T-helper 1 cell (primary cell): ENCODE results near the gene HECTD1.
A peak's percentile ranks its signal among the peaks of the same experiment; 100 is the strongest.
"Not testable (repeated sequence)": the region's sequence is repeated elsewhere in the genome, so short reads cannot be mapped to it uniquely, and the experiment has no call there.

Experiments used
- DNase-seq, 5 donors: peaks; one replicate each; pipeline ENCODE4 v3.0.0-alpha.2; 2012 to 2020

HECTD1 gene

GRCh38 chr14:31139301-31139847, 68.2 kb downstream of the HECTD1 start:
- DNase-seq, result no peak

GRCh38 chr14:31138301-31138700, 69.3 kb downstream of the HECTD1 start:
- DNase-seq, result no peak

GRCh38 chr14:31137214-31137889, 70.2 kb downstream of the HECTD1 start:
- no peak for DNase-seq

GRCh38 chr14:31133133-31133532, 74.5 kb downstream of the HECTD1 start:
- no peak for DNase-seq

- no peak for DNase-seq
Measured at GRCh38 chr14:31128601-31129526, 78.7 kb downstream of the HECTD1 start.

- peak in 4 of 5 donors; percentile 11 to 83 (median 22) for DNase-seq
Measured at GRCh38 chr14:31127690-31128089, 79.9 kb downstream of the HECTD1 start.

- no peak for DNase-seq
Measured at GRCh38 chr14:31126680-31127079, 80.9 kb downstream of the HECTD1 start.

- DNase-seq, result no peak
Measured at GRCh38 chr14:31125231-31125630, 82.4 kb downstream of the HECTD1 start.

- DNase-seq, result peak in 2 of 5 donors; percentile 17 to 59
Measured at GRCh38 chr14:31124197-31124596, 83.4 kb downstream of the HECTD1 start.

GRCh38 chr14:31122921-31123320, 84.7 kb downstream of the HECTD1 start:
- DNase-seq, result no peak

- DNase-seq, result no peak
Measured at GRCh38 chr14:31122098-31122611, 85.4 kb downstream of the HECTD1 start.

GRCh38 chr14:31118892-31119291, 88.7 kb downstream of the HECTD1 start:
- no peak for DNase-seq

- no peak for DNase-seq
Measured at GRCh38 chr14:31113794-31114193, 93.8 kb downstream of the HECTD1 start.

- DNase-seq, result no peak
Measured at GRCh38 chr14:31110872-31111271, 96.7 kb downstream of the HECTD1 start.

GRCh38 chr14:31109257-31109656, 98.3 kb downstream of the HECTD1 start:
- no peak for DNase-seq

- DNase-seq, result no peak
Measured at GRCh38 chr14:31106768-31107167, 100.8 kb downstream of the HECTD1 start.

GRCh38 chr14:31097081-31097480, 110.5 kb downstream of the HECTD1 start:
- DNase-seq, result no peak

GRCh38 chr14:31096255-31096654, 111.3 kb downstream of the HECTD1 start:
- no peak for DNase-seq

- not testable (repeated sequence) for DNase-seq
Measured at GRCh38 chr14:31095817-31096216, 111.8 kb downstream of the HECTD1 start.

- DNase-seq, result not testable (repeated sequence)
Measured at GRCh38 chr14:31093884-31094839, 113.4 kb downstream of the HECTD1 start.

- DNase-seq, result no peak
Measured at GRCh38 chr14:31092160-31092708, 115.4 kb downstream of the HECTD1 start.
